ENCODE data around the gene CLDN2.

Gene CLDN2

DNA sequence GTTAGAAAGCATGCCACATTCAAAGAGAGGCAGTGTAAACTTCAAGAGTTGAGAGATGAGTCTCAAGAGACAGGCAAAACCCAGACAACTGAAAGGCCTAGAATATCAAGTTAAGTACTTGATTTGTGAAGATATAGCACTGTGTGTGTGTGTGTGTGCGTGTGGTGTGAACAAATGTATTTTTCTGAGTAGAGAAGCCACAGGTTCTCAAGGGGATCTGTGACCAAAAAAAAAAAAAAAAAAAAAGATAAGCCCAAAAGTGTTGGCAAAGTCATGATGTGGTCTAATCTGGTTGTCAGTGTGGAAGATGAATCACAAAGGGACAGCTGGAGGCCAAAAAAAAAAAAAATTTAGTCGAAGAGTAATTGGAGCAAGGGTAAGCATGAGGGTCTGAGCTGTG, 20.9 kb upstream of the CLDN2 start:
- WGBS (ENCODE audit: insufficient coverage, insufficient read length): no CpG with 5 or more reads among the region's 2 CpGs
- H3K27me3 ChIP-seq (ENCODE audit: control insufficient read depth, insufficient read depth, low read length): no peaks in the 10 kb centered on the region
- no peak for DNase-seq (ENCODE audit: low read depth, low spot score)

GRCh38 chrX:106899841-106900240, 20.4 kb upstream of the CLDN2 start:
- no peak for DNase-seq (ENCODE audit: low read depth, low spot score)
- H3K36me3 ChIP-seq (ENCODE audit: control insufficient read depth, insufficient read depth, low read length): no peaks in the 10 kb centered on the region
- H3K9me3 ChIP-seq (ENCODE audit: control insufficient read depth, insufficient read depth, low read length): no peaks in the 10 kb centered on the region
- no peak overlapping the region for H3K27ac ChIP-seq (ENCODE audit: low read length)
- no peaks in the 10 kb centered on the region for H3K27me3 ChIP-seq (ENCODE audit: control insufficient read depth, insufficient read depth, low read length)
- no peak overlapping the region for H3K4me3 ChIP-seq (ENCODE audit: low read length)
- H3K4me1 ChIP-seq (ENCODE audit: control insufficient read depth, insufficient read depth, low read length): no peaks in the 10 kb centered on the region; the same call in 1 of the 2 replicates
- WGBS (ENCODE audit: insufficient coverage, insufficient read length): no CpG with 5 or more reads among the region's 1 CpG

More for the DNA sequence above, 20.9 kb upstream of the CLDN2 start:
- Histone ChIP-seq H3K4me1 (ENCODE audit: control insufficient read depth, insufficient read depth, low read length) (no peaks in the 10 kb centered on the region; the same call in 1 of the 2 replicates), H3K4me3 (ENCODE audit: low read length) (no peak overlapping the region), H3K9me3 (ENCODE audit: control insufficient read depth, insufficient read depth, low read length) (no peaks in the 10 kb centered on the region), H3K27ac (ENCODE audit: low read length) (no peak overlapping the region), H3K36me3 (ENCODE audit: control insufficient read depth, insufficient read depth, low read length) (no peaks in the 10 kb centered on the region)

DNA sequence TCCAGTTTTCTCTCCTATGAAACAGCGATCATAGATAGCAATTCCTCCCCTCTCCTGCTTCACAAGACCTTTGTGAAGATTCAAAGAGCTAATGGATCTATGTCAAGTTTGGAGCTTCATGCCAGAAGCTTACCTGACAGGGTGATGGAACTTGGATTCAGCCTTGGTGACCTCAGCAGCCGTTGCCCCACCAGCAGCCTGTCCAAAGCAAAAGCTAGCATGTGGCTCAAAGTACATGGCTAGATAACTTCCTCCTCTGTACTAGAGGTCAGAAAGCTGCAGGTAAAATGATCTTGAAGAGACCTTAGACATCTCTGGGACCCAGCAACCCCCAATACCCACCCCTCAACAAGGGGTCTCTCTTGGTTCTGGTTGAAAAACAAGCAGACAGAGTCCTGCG, 18.9 kb upstream of the CLDN2 start:
- H3K9me3 ChIP-seq (ENCODE audit: control insufficient read depth, insufficient read depth, low read length): no peaks in the 10 kb centered on the region
- H3K4me3 ChIP-seq (ENCODE audit: low read length): no peak overlapping the region
- H3K27me3 ChIP-seq (ENCODE audit: control insufficient read depth, insufficient read depth, low read length): no peaks in the 10 kb centered on the region
- no peak overlapping the region for H3K27ac ChIP-seq (ENCODE audit: low read length)
- WGBS (ENCODE audit: insufficient coverage, insufficient read length): no CpG with 5 or more reads among the region's 3 CpGs
- DNase-seq (ENCODE audit: low read depth, low spot score): no peak
- H3K4me1 ChIP-seq (ENCODE audit: control insufficient read depth, insufficient read depth, low read length): no peaks in the 10 kb centered on the region; the same call in 1 of the 2 replicates
- H3K36me3 ChIP-seq (ENCODE audit: control insufficient read depth, insufficient read depth, low read length): no peaks in the 10 kb centered on the region

GRCh38 chrX:106901781-106902219, 18.4 kb upstream of the CLDN2 start:
- Histone ChIP-seq H3K27ac (ENCODE audit: low read length) (no peak overlapping the region), H3K9me3 (ENCODE audit: control insufficient read depth, insufficient read depth, low read length) (no peaks in the 10 kb centered on the region), H3K36me3 (ENCODE audit: control insufficient read depth, insufficient read depth, low read length) (no peaks in the 10 kb centered on the region), H3K4me3 (ENCODE audit: low read length) (no peak overlapping the region), H3K4me1 (ENCODE audit: control insufficient read depth, insufficient read depth, low read length) (no peaks in the 10 kb centered on the region; the same call in 1 of the 2 replicates), H3K27me3 (ENCODE audit: control insufficient read depth, insufficient read depth, low read length) (no peaks in the 10 kb centered on the region)
- WGBS (ENCODE audit: insufficient coverage, insufficient read length): no CpG with 5 or more reads among the region's 4 CpGs
- DNase-seq (ENCODE audit: low read depth, low spot score): no peak

DNA sequence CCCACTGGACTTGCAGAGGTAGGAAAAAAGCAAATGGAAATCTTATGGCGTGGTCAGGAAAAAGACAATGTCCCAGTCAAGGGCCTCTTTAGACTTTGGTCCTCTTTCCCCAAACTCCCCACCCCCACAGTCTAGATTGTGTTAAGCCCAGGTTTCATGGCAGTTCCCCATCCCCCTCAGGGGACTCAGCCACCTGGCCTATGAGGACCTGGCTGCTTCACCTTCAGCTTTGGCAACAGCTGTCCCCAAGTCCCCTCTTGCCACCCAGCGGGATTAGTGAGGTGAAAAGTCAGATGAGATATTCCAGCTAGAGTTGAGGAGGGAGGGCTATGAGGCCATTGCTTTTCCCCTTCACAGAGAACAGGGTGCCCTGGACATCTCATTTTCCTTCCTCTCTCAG, 17.5 kb upstream of the CLDN2 start:
- no peak overlapping the region for H3K27ac ChIP-seq (ENCODE audit: low read length)
- no peaks in the 10 kb centered on the region for H3K27me3 ChIP-seq (ENCODE audit: control insufficient read depth, insufficient read depth, low read length)
- no peaks in the 10 kb centered on the region; the same call in 1 of the 2 replicates for H3K4me1 ChIP-seq (ENCODE audit: control insufficient read depth, insufficient read depth, low read length)
- no peaks in the 10 kb centered on the region for H3K36me3 ChIP-seq (ENCODE audit: control insufficient read depth, insufficient read depth, low read length)
- no peak overlapping the region for H3K4me3 ChIP-seq (ENCODE audit: low read length)
- H3K9me3 ChIP-seq (ENCODE audit: control insufficient read depth, insufficient read depth, low read length): no peaks in the 10 kb centered on the region
- no CpG with 5 or more reads among the region's 2 CpGs for WGBS (ENCODE audit: insufficient coverage, insufficient read length)
- no peak for DNase-seq (ENCODE audit: low read depth, low spot score)

DNA sequence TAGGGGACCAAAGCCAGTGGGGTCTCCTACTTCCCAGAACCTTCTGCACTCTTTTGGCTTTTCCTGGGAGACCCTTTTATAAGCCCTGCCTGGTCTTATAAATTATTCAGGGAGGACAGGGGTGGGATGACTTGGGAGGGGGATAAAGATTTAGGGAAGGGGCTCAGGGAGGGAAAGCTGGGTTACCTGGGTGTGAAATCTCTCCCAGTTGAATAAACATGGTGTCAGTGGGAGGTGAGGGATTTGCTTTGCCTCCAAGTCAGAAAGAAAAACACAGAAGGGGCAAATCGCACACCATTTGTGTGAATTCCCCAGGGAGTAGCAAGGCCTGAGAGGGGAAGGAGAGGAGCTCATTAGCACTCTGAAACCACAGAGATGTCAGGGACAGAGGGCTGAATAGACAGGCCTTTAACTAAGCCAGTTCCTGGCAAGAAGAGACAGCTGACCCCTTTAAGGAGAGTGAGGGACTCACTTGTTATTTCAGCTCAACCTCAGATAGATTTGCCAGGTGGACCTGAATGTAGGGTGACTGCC, 16.8 kb upstream of the CLDN2 start, which contains the start of gene RIPPLY1:
RIPPLY1 (minus strand) TSS at position 51 of the 534 bp plus-strand sequence. CDS start 54 bp downstream, outside the sequence.
- H3K4me1 ChIP-seq (ENCODE audit: control insufficient read depth, insufficient read depth, low read length): no peaks in the 10 kb centered on the region; the same call in 1 of the 2 replicates
- no peak within 1 kb of the TSS for H3K27ac ChIP-seq (ENCODE audit: low read length)
- DNase-seq (ENCODE audit: low read depth, low spot score): no peak
- no peaks in the 10 kb centered on the region for H3K9me3 ChIP-seq (ENCODE audit: control insufficient read depth, insufficient read depth, low read length)
- WGBS (ENCODE audit: insufficient coverage, insufficient read length): no CpG with 5 or more reads among the region's 1 CpG
- no peaks in the 10 kb centered on the region for H3K27me3 ChIP-seq (ENCODE audit: control insufficient read depth, insufficient read depth, low read length)
- no peak within 1 kb of the TSS for H3K4me3 ChIP-seq (ENCODE audit: low read length)
- no peaks in the 10 kb centered on the region for H3K36me3 ChIP-seq (ENCODE audit: control insufficient read depth, insufficient read depth, low read length)

GRCh38 chrX:106903856-106904528, 16.2 kb upstream of the CLDN2 start:
- Histone ChIP-seq H3K27ac (ENCODE audit: low read length) (no peak overlapping the region), H3K27me3 (ENCODE audit: control insufficient read depth, insufficient read depth, low read length) (no peaks in the 10 kb centered on the region), H3K9me3 (ENCODE audit: control insufficient read depth, insufficient read depth, low read length) (no peaks in the 10 kb centered on the region), H3K4me3 (ENCODE audit: low read length) (no peak overlapping the region), H3K36me3 (ENCODE audit: control insufficient read depth, insufficient read depth, low read length) (no peaks in the 10 kb centered on the region), H3K4me1 (ENCODE audit: control insufficient read depth, insufficient read depth, low read length) (no peaks in the 10 kb centered on the region; the same call in 1 of the 2 replicates)
- no peak for DNase-seq (ENCODE audit: low read depth, low spot score)
- whole genome bisulfite sequencing (ENCODE audit: insufficient coverage, insufficient read length): no CpG with 5 or more reads among the region's 5 CpGs

- no CpG with 5 or more reads among the region's 5 CpGs for WGBS (ENCODE audit: insufficient coverage, insufficient read length)
- no peak for DNase-seq (ENCODE audit: low read depth, low spot score)
- Histone ChIP-seq H3K27ac (ENCODE audit: low read length) (no peak overlapping the region), H3K4me3 (ENCODE audit: low read length) (no peak overlapping the region), H3K4me1 (ENCODE audit: control insufficient read depth, insufficient read depth, low read length) (no peaks in the 10 kb centered on the region), H3K36me3 (ENCODE audit: control insufficient read depth, insufficient read depth, low read length) (no peaks in the 10 kb centered on the region), H3K9me3 (ENCODE audit: control insufficient read depth, insufficient read depth, low read length) (no peaks in the 10 kb centered on the region), H3K27me3 (ENCODE audit: control insufficient read depth, insufficient read depth, low read length) (no peaks in the 10 kb centered on the region)
Observed at GRCh38 chrX:106905064-106905708, 15.0 kb upstream of the CLDN2 start.

GRCh38 chrX:106906361-106906760, 13.8 kb upstream of the CLDN2 start:
- Histone ChIP-seq H3K27me3 (ENCODE audit: control insufficient read depth, insufficient read depth, low read length) (no peaks in the 10 kb centered on the region), H3K4me3 (ENCODE audit: low read length) (no peak overlapping the region), H3K4me1 (ENCODE audit: control insufficient read depth, insufficient read depth, low read length) (no peaks in the 10 kb centered on the region), H3K9me3 (ENCODE audit: control insufficient read depth, insufficient read depth, low read length) (no peaks in the 10 kb centered on the region), H3K36me3 (ENCODE audit: control insufficient read depth, insufficient read depth, low read length) (no peaks in the 10 kb centered on the region), H3K27ac (ENCODE audit: low read length) (no peak overlapping the region)
- no peak for DNase-seq (ENCODE audit: low read depth, low spot score)
- no CpG with 5 or more reads among the region's 6 CpGs for WGBS (ENCODE audit: insufficient coverage, insufficient read length)

DNA sequence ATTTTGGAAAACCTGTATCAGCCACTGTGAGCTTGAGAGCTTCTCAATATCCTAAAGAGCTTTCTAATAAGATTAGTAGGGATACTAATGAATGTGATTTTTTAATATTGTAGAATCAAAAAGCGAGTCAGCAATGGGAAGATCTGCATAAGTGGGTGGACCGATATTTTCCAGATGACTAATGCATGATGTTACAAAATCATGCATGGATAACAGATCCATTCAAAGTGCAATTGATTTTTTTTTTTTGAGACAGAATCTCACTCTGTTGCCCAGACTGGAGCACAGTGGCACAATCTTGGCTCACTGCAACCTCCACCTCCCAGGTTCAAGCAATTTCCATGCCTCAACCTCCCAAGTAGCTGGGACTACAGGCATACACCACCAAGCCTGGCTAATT, 7.3 kb upstream of the CLDN2 start:
- H3K9me3 ChIP-seq (ENCODE audit: control insufficient read depth, insufficient read depth, low read length): no peaks in the 10 kb centered on the region
- H3K27ac ChIP-seq (ENCODE audit: low read length): no peak overlapping the region
- no CpG with 5 or more reads among the region's 2 CpGs for WGBS (ENCODE audit: insufficient coverage, insufficient read length)
- no peaks in the 10 kb centered on the region for H3K4me1 ChIP-seq (ENCODE audit: control insufficient read depth, insufficient read depth, low read length)
- H3K4me3 ChIP-seq (ENCODE audit: low read length): no peak overlapping the region
- no peaks in the 10 kb centered on the region for H3K36me3 ChIP-seq (ENCODE audit: control insufficient read depth, insufficient read depth, low read length)
- no peaks in the 10 kb centered on the region for H3K27me3 ChIP-seq (ENCODE audit: control insufficient read depth, insufficient read depth, low read length)
- no peak for DNase-seq (ENCODE audit: low read depth, low spot score)
